Rectal smooth muscle tissue (tissue), 1 donor: ENCODE results near the gene PSMC1.
"Not testable (repeated sequence)": the region's sequence is repeated elsewhere in the genome, so short reads cannot be mapped to it uniquely, and the experiment has no call there.

Experiments
- H3K27ac ChIP-seq: one replicate; pipeline ENCODE4 v1.7.0; 2013; ENCODE audit warnings: low read depth, low read length, inconsistent platforms
- H3K27me3 ChIP-seq: one replicate; pipeline ENCODE4 v1.7.0; 2013; ENCODE audit warnings: low read length; ENCODE audit not compliant: control insufficient read depth, insufficient read depth
- H3K36me3 ChIP-seq: one replicate; pipeline ENCODE4 v1.7.0; 2013; ENCODE audit warnings: low read length; ENCODE audit not compliant: control insufficient read depth, insufficient read depth
- H3K4me1 ChIP-seq: one replicate; pipeline ENCODE4 v1.7.0; 2013; ENCODE audit warnings: low read length; ENCODE audit not compliant: control insufficient read depth, insufficient read depth
- H3K4me3 ChIP-seq: one replicate; pipeline ENCODE4 v1.7.0; 2013; ENCODE audit warnings: low read length
- H3K9ac ChIP-seq: one replicate; pipeline ENCODE4 v1.7.0; 2013; ENCODE audit warnings: low read length

The PSMC1 gene

GRCh38 chr14:90256354-90257131, at the start of gene PSMC1:
Gene PSMC1, plus strand, starts transcription at chr14:90256553. Its CDS starts 45 bp downstream, at chr14:90256598.
- H3K36me3 ChIP-seq: peaks cover 13% of the 10 kb centered on the region
- H3K9ac ChIP-seq: peak within 1 kb of the TSS; percentile 80
- H3K27ac ChIP-seq: peak within 1 kb of the TSS; percentile 66
- peak within 1 kb of the TSS; percentile 96 for H3K4me3 ChIP-seq
- H3K27me3 ChIP-seq: no peaks in the 10 kb centered on the region
- H3K4me1 ChIP-seq: peaks cover 7% of the 10 kb centered on the region

DNA sequence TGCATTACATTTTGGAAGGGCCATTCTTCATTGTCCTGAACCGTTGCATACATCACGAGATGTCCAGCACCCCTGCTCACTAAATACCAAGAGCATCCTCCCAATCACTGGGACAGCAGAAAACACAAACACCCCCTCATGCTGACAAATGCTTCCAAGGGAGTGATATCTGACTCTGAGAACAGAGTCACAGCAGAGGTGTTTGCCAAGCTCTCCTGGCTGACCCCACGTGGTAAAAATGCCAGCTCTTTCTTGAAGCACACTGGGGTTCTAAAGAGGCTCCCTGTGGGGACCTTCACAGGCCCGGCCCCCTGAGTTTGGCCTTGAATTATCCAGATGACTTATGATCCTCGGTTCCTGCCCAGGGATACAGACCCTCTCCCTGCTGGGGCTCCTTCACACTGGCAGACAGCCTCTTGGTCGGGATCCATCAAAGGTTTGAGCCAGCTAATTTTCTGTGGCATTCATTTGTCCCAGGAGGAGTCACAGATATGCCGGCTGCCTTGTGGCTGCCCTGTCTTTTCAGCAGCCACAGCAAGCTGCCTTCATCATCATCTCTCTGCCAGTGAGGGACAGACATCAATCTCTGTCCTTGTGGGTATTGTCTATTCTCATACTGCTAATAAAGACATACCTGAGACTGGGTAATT, 43.1 kb upstream of the PSMC1 start:
- H3K27me3 ChIP-seq: no peaks in the 10 kb centered on the region
- H3K36me3 ChIP-seq: no peaks in the 10 kb centered on the region
- H3K4me1 ChIP-seq: no peaks in the 10 kb centered on the region
- H3K9ac ChIP-seq: no peak overlapping the region
- H3K4me3 ChIP-seq: no peak overlapping the region
- H3K27ac ChIP-seq: no peak overlapping the region

GRCh38 chr14:90228478-90228877, 27.9 kb upstream of the PSMC1 start:
- H3K27ac ChIP-seq: no peak overlapping the region
- H3K36me3 ChIP-seq: no peaks in the 10 kb centered on the region
- H3K4me1 ChIP-seq: no peaks in the 10 kb centered on the region
- no peaks in the 10 kb centered on the region for H3K27me3 ChIP-seq
- H3K4me3 ChIP-seq: no peak overlapping the region
- H3K9ac ChIP-seq: no peak overlapping the region

GRCh38 chr14:90229942-90230341, 26.4 kb upstream of the PSMC1 start:
- not testable (repeated sequence) for H3K27me3 ChIP-seq, H3K9ac ChIP-seq, H3K4me1 ChIP-seq, H3K4me3 ChIP-seq, H3K36me3 ChIP-seq, H3K27ac ChIP-seq

DNA sequence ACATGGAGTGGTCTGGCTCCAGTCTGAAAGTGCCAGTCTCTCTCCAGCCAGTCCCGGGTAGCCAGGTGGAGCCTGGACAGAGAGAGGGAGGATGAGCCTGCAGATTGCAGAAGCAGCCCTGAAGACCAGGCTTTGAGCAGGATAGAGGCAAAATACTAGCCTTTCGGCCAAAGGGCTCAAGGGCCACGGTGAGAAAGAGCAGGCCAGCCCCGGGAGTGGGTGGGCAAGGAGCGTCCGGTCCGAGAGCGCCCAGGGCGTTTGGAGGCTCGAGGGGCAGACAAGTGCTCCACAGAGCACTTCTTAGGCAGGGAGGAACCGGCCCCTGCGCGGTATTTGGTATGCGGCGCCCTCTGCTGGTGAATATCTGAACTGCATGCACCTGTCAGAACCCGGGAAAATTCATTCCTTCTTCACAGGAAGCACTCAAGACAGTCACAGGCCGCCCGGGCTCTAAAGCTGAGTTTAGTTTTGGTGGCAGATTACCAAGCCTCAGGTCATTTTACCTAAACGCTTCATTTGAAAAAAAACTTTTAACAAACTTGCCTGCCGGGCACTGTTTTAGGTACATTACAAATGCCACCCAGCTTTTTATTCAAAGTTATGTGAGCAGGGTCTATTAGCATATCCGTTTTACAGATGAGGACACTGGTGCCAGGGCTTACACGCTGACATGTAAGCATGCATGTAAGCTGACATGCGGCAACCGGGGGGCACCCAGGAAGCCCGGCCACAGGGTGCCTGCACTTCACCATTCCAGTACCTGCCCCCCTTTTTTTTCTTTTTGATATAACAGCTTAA, 21.0 kb upstream of the PSMC1 start:
- no peaks in the 10 kb centered on the region for H3K36me3 ChIP-seq
- H3K9ac ChIP-seq: no peak overlapping the region
- H3K27ac ChIP-seq: no peak overlapping the region

GRCh38 chr14:90239139-90239538, 17.2 kb upstream of the PSMC1 start:
- no peaks in the 10 kb centered on the region for H3K36me3 ChIP-seq
- no peak overlapping the region for H3K9ac ChIP-seq
- no peak overlapping the region for H3K27ac ChIP-seq
- no peaks in the 10 kb centered on the region for H3K27me3 ChIP-seq
- no peak overlapping the region for H3K4me3 ChIP-seq
- no peaks in the 10 kb centered on the region for H3K4me1 ChIP-seq

More for the DNA sequence above, 21.0 kb upstream of the PSMC1 start:
- Histone ChIP-seq H3K27me3 (no peaks in the 10 kb centered on the region), H3K4me3 (no peak overlapping the region), H3K4me1 (no peaks in the 10 kb centered on the region)

- Histone ChIP-seq H3K36me3 (no peaks in the 10 kb centered on the region), H3K27me3 (no peaks in the 10 kb centered on the region), H3K27ac (no peak overlapping the region), H3K9ac (no peak overlapping the region), H3K4me3 (no peak overlapping the region), H3K4me1 (no peaks in the 10 kb centered on the region)
Measured at GRCh38 chr14:90242444-90242843, 13.9 kb upstream of the PSMC1 start.

DNA sequence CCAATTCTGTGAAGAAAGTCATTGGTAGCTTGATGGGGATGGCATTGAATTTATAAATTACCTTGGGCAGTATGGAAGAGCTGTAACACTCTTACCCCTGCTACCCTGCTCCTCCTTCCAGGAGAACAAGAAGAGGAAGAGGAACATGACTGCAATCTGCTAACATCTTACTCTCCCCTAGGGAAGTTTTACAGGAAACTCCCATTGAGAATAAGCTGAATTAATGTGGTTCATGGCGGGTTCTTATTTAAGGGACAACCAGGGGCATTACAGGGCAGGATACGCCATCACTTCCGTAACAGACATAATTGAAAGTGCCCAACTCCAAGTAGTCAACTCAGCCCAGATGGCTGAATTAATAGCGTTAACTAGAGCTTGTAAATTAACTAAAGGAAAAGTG, 9.4 kb upstream of the PSMC1 start:
- Histone ChIP-seq H3K4me1 (no peaks in the 10 kb centered on the region), H3K4me3 (no peak overlapping the region), H3K27ac (no peak overlapping the region), H3K9ac (no peak overlapping the region), H3K36me3 (no peaks in the 10 kb centered on the region), H3K27me3 (no peaks in the 10 kb centered on the region)

GRCh38 chr14:90247441-90247840, 8.9 kb upstream of the PSMC1 start:
- not testable (repeated sequence) for H3K4me3 ChIP-seq, H3K27ac ChIP-seq, H3K36me3 ChIP-seq, H3K27me3 ChIP-seq, H3K9ac ChIP-seq, H3K4me1 ChIP-seq

- Histone ChIP-seq H3K27ac (no peak overlapping the region), H3K36me3 (no peaks in the 10 kb centered on the region), H3K27me3 (no peaks in the 10 kb centered on the region), H3K4me3 (no peak overlapping the region), H3K9ac (no peak overlapping the region), H3K4me1 (no peaks in the 10 kb centered on the region)
Measured at GRCh38 chr14:90248594-90248993, 7.8 kb upstream of the PSMC1 start.

DNA sequence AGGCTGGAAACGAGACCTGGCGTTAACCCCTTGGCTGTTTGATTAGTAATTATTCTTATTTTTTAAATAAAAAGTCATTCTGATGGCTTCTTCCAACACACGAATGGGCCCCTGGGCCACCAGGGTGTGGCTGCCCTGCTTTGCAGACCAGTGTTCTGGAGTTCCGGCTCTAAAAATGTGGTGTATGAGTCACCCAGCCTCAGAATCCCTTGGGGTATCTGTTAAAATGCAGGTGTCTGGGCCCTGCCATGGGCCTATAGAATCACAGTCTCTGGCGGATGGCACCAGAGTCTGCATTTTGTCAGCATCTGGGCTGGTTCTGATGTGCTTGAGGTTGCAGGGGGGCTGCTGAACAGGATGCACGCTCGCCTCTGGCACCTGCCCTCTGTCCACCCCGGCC, 2.5 kb upstream of the PSMC1 start:
- Histone ChIP-seq H3K36me3 (no peaks in the 10 kb centered on the region), H3K27ac (no peak overlapping the region)

GRCh38 chr14:90255871-90256270, 482 bp upstream of the PSMC1 start:
- Histone ChIP-seq H3K4me3 (peak overlapping the region; percentile 96), H3K4me1 (peaks cover 7% of the 10 kb centered on the region), H3K36me3 (peaks cover 8% of the 10 kb centered on the region), H3K27ac (peak overlapping the region; percentile 0), H3K27me3 (no peaks in the 10 kb centered on the region), H3K9ac (no peak overlapping the region)

More for the DNA sequence above, 2.5 kb upstream of the PSMC1 start:
- Histone ChIP-seq H3K27me3 (no peaks in the 10 kb centered on the region), H3K9ac (no peak overlapping the region), H3K4me3 (no peak overlapping the region), H3K4me1 (peaks cover 7% of the 10 kb centered on the region)
